NCI-H510A treated with DMSO at 0.1 percent for 48 hours (cell line): Measurements from ENCODE around the gene PPM1F.
"Not testable (repeated sequence)": the region's sequence is repeated elsewhere in the genome, so short reads cannot be mapped to it uniquely, and the experiment has no call there.

Source experiments
- DNase-seq: peaks from one replicate; lab custom pipeline; 2025; lab: John Stamatoyannopoulos, UW

Gene PPM1F

GRCh38 chr22:21919526-21920307 lies 32.9 kb downstream of the PPM1F start:
- DNase-seq = no peak

GRCh38 chr22:21918466-21919185 lies 34.0 kb downstream of the PPM1F start:
- no peak for DNase-seq

- DNase-seq = no peak
Measured at GRCh38 chr22:21917959-21918261, 34.7 kb downstream of the PPM1F start.

GRCh38 chr22:21917181-21917958 lies 35.3 kb downstream of the PPM1F start:
- no peak for DNase-seq

GRCh38 chr22:21916309-21916918 lies 36.2 kb downstream of the PPM1F start:
- no peak for DNase-seq

- no peak for DNase-seq
Measured at GRCh38 chr22:21915624-21916308, 36.9 kb downstream of the PPM1F start.

GRCh38 chr22:21914033-21914642 lies 38.5 kb downstream of the PPM1F start:
- DNase-seq = not testable (repeated sequence)

- DNase-seq = not testable (repeated sequence)
Measured at GRCh38 chr22:21910367-21910766, 42.3 kb downstream of the PPM1F start.

GRCh38 chr22:21909871-21910270 lies 42.8 kb downstream of the PPM1F start:
- no peak for DNase-seq

- DNase-seq = no peak
Measured at GRCh38 chr22:21907638-21908522, 44.8 kb downstream of the PPM1F start.

GRCh38 chr22:21905234-21905633 lies 47.4 kb downstream of the PPM1F start:
- DNase-seq = not testable (repeated sequence)

- no peak for DNase-seq
Measured at GRCh38 chr22:21904250-21904789, 48.3 kb downstream of the PPM1F start.

GRCh38 chr22:21903283-21903682 lies 49.4 kb downstream of the PPM1F start:
- no peak for DNase-seq

- DNase-seq = no peak
Measured at GRCh38 chr22:21902296-21903087, 50.2 kb downstream of the PPM1F start.

GRCh38 chr22:21898354-21898896 lies 54.2 kb downstream of the PPM1F start:
- no peak for DNase-seq

- no peak for DNase-seq
Measured at GRCh38 chr22:21896951-21897513, 55.6 kb downstream of the PPM1F start.

- not testable (repeated sequence) for DNase-seq
Measured at GRCh38 chr22:21896275-21896674, 56.4 kb downstream of the PPM1F start.

GRCh38 chr22:21894799-21895198 lies 57.8 kb downstream of the PPM1F start:
- no peak for DNase-seq
